Measurements from ENCODE around the gene SPDYE9.
"Not testable (repeated sequence)": the region's sequence is repeated elsewhere in the genome, so short reads cannot be mapped to it uniquely, and the experiment has no call there.

SPDYE9 gene

GRCh38 chr7:73085938-73086337 is at the start of gene SPDYE9:
Gene SPDYE9 (minus strand): TSS chr7:73086038. CDS start chr7:73084238, 1,800 bp downstream.
- not testable (repeated sequence) for DNase-seq (ENCODE audit: low read depth)

- DNase-seq (ENCODE audit: low read depth): not testable (repeated sequence)
Observed at GRCh38 chr7:73134866-73135265, 49.0 kb upstream of the SPDYE9 start.

- not testable (repeated sequence) for DNase-seq (ENCODE audit: low read depth)
Observed at GRCh38 chr7:73132651-73133217, 46.9 kb upstream of the SPDYE9 start.

DNA sequence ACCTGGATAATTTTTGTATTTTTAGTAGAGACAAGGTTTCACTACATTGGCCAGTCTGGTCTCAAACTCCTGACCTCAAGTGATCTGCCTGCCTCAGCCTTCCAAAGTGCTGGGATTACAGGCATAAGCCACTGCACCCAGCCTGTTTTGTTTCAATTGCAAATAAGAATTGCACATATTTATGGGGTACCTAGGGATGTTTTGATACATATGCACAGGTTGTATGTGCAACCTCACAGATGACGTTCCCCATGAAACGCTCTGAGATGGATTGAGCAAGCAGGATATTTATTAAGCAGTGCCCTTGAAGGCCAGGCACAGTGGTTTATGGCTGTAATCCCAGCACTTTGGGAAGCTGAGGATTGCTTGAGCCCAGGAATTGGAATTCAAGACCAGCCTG is 44.8 kb upstream of the SPDYE9 start:
- not testable (repeated sequence) for DNase-seq (ENCODE audit: low read depth)

- not testable (repeated sequence) for DNase-seq (ENCODE audit: low read depth)
Observed at GRCh38 chr7:73124126-73124525, 38.3 kb upstream of the SPDYE9 start.

GRCh38 chr7:73122778-73123447 is 37.1 kb upstream of the SPDYE9 start:
- not testable (repeated sequence) for DNase-seq (ENCODE audit: low read depth)

- not testable (repeated sequence) for DNase-seq (ENCODE audit: low read depth)
Observed at GRCh38 chr7:73118155-73118554, 32.3 kb upstream of the SPDYE9 start.

- not testable (repeated sequence) for DNase-seq (ENCODE audit: low read depth)
Observed at GRCh38 chr7:73057811-73058210, 28.0 kb downstream of the SPDYE9 start, which contains the start of gene SPDYE11. Gene SPDYE11 (minus strand): TSS chr7:73057911. CDS start chr7:73056111, 1,800 bp downstream.

DNA sequence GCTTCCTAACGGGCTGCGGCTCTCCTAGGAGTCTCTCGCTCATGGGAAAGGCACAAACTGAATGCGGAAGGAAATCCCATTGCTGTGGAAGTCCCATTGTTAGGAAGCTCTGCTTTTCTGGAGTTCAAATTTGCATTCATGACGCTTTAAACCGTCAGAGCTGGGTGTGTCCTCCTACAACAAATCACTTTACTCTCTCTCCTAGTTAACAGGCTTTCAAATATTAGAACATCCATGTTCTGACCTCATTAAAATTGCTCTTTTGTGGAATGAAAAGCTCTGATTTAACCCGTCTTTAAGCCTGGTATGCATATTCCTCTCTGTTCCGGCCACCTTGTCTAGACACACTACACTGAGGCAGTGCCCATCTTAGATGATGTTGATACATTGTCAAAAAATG is 56.2 kb downstream of the SPDYE9 start, which contains the start of gene SPDYE8:
Gene SPDYE8 (minus strand): TSS at position 101 of the 400 bp plus-strand sequence. CDS start 1,800 bp downstream, outside the sequence.
- not testable (repeated sequence) for DNase-seq (ENCODE audit: low read depth)
